Trophoblast cell (in vitro differentiated cells and primary cell): ENCODE results near the gene EPB41L4B.

Source experiments
- DNase-seq, 2 donors: peaks; one replicate each; pipeline ENCODE4 v3.0.0-alpha.2; 2016
- H2AFZ ChIP-seq: 2 replicates; pipeline ENCODE4 v1.6.1; 2013; ENCODE audit warnings: low read length, moderate library complexity, mild to moderate bottlenecking; ENCODE audit not compliant: insufficient read depth, poor library complexity
- H2AK5ac ChIP-seq: 2 replicates; pipeline ENCODE4 v1.6.1; 2013; ENCODE audit warnings: mild to moderate bottlenecking, low read length
- H2BK120ac ChIP-seq: 2 replicates; pipeline ENCODE4 v1.6.1; 2013; ENCODE audit warnings: low read length, mild to moderate bottlenecking, moderate library complexity; ENCODE audit not compliant: insufficient read depth, poor library complexity
- H2BK12ac ChIP-seq: 2 replicates; pipeline ENCODE4 v1.6.1; 2013; ENCODE audit warnings: mild to moderate bottlenecking, low read length, moderate library complexity
- H2BK5ac ChIP-seq: 2 replicates; pipeline ENCODE4 v1.6.1; 2013; ENCODE audit warnings: low read length, low read depth, moderate library complexity, mild to moderate bottlenecking; ENCODE audit not compliant: poor library complexity
- H3K14ac ChIP-seq: 2 replicates; pipeline ENCODE4 v1.6.1; 2013; ENCODE audit warnings: mild to moderate bottlenecking, low read length
- H3K18ac ChIP-seq: 2 replicates; pipeline ENCODE4 v1.6.1; 2013; ENCODE audit warnings: mild to moderate bottlenecking, low read length
- H3K23ac ChIP-seq: 2 replicates; pipeline ENCODE4 v1.6.1; 2013; ENCODE audit warnings: low read length
- H3K27ac ChIP-seq: 2 replicates; pipeline ENCODE4 v1.5.1; 2013; ENCODE audit warnings: low read depth, mild to moderate bottlenecking, inconsistent platforms, low read length, moderate library complexity
- H3K27me3 ChIP-seq: 2 replicates; pipeline ENCODE4 v1.6.1; 2013; ENCODE audit warnings: inconsistent platforms, mild to moderate bottlenecking, low read length, moderate library complexity; ENCODE audit not compliant: insufficient read depth
- H3K36me3 ChIP-seq, 2 experiments: 1 replicate in 1 of 2; 2 replicates in 1 of 2; pipeline ENCODE4 v1.6.1; 2013; ENCODE audit warnings: low read length in 2 of 2, mild to moderate bottlenecking in 2 of 2, moderate library complexity in 1 of 2; ENCODE audit not compliant: insufficient read depth in 2 of 2, control insufficient read depth in 1 of 2
- H3K4ac ChIP-seq: 2 replicates; pipeline ENCODE4 v1.6.1; 2013; ENCODE audit warnings: low read depth, mild to moderate bottlenecking, low read length, moderate library complexity
- H3K4me1 ChIP-seq, 2 experiments: 1 replicate in 1 of 2; 2 replicates in 1 of 2; pipeline ENCODE4 v1.6.1; 2013; ENCODE audit warnings: low read length in 2 of 2, mild to moderate bottlenecking in 2 of 2, moderate library complexity in 1 of 2; ENCODE audit not compliant: insufficient read depth in 2 of 2, control insufficient read depth in 1 of 2
- H3K4me2 ChIP-seq: 2 replicates; pipeline ENCODE4 v1.6.1; 2013; ENCODE audit warnings: inconsistent platforms, mild to moderate bottlenecking, low read length, moderate library complexity
- H3K4me3 ChIP-seq: 2 replicates; pipeline ENCODE4 v1.5.1; 2013; ENCODE audit warnings: mild to moderate bottlenecking, low read depth, low read length, inconsistent platforms
- H3K79me1 ChIP-seq: one replicate; pipeline ENCODE4 v1.6.1; 2013; ENCODE audit warnings: low read length
- H3K79me2 ChIP-seq: 2 replicates; pipeline ENCODE4 v1.6.1; 2013; ENCODE audit warnings: low read length, mild to moderate bottlenecking; ENCODE audit not compliant: control insufficient read depth, insufficient read depth, poor library complexity
- H3K9ac ChIP-seq: 2 replicates; pipeline ENCODE4 v1.6.1; 2013; ENCODE audit warnings: mild to moderate bottlenecking, low read length
- H3K9me3 ChIP-seq: 2 replicates; pipeline ENCODE4 v1.6.1; 2013; ENCODE audit warnings: low read depth, mild to moderate bottlenecking, control low read depth, inconsistent platforms, low read length; ENCODE audit not compliant: insufficient read depth
- H4K12ac ChIP-seq: 2 replicates; pipeline ENCODE4 v1.6.1; 2013; ENCODE audit warnings: low read depth, mild to moderate bottlenecking, low read length, moderate library complexity
- H4K8ac ChIP-seq: 2 replicates; pipeline ENCODE4 v1.6.1; 2013; ENCODE audit warnings: low read depth, mild to moderate bottlenecking, low read length, moderate library complexity
- H4K91ac ChIP-seq: one replicate; pipeline ENCODE4 v1.6.1; 2013; ENCODE audit warnings: low read depth, mild to moderate bottlenecking, low read length, moderate library complexity
- WGBS: extraction: QIAGEN DNeasy Blood & Tissue Kit; methylation state at CpG from one replicate; pipeline ENCODE4 v1.1.7; 2013; ENCODE audit warnings: missing lambda C conversion rate; ENCODE audit not compliant: insufficient read length, insufficient coverage; ENCODE audit errors: extremely low coverage; 5-methylcytosine and 5-hydroxymethylcytosine counted together

The EPB41L4B gene

GRCh38 chr9:109193974-109194556, 126.8 kb downstream of the EPB41L4B start:
- H2BK120ac ChIP-seq: no peak overlapping the region
- no peak overlapping the region for H3K27ac ChIP-seq
- H3K27me3 ChIP-seq: no peaks in the 10 kb centered on the region
- no peak overlapping the region for H3K18ac ChIP-seq
- no peak overlapping the region for H4K8ac ChIP-seq
- no peak overlapping the region for H3K9ac ChIP-seq
- no peak overlapping the region for H2BK12ac ChIP-seq
- no peak overlapping the region for H3K4me3 ChIP-seq
- no peak overlapping the region for H3K14ac ChIP-seq
- no peak overlapping the region for H4K91ac ChIP-seq
- H3K4me2 ChIP-seq: no peak overlapping the region
- no peak overlapping the region for H3K4ac ChIP-seq
- H4K12ac ChIP-seq: no peak overlapping the region
- no peaks in the 10 kb centered on the region for H3K36me3 ChIP-seq
- H3K23ac ChIP-seq: no peak overlapping the region
- H3K4me1 ChIP-seq: no peaks in the 10 kb centered on the region
- H3K79me1 ChIP-seq: no peaks in the 10 kb centered on the region
- no peaks in the 10 kb centered on the region for H3K79me2 ChIP-seq
- H3K9me3 ChIP-seq: no peaks in the 10 kb centered on the region
- WGBS: no CpG with 5 or more reads among the region's 11 CpGs
- no peak overlapping the region for H2BK5ac ChIP-seq
- no peak overlapping the region for H2AFZ ChIP-seq
- no peak overlapping the region for H2AK5ac ChIP-seq
- no peak for DNase-seq

- Histone ChIP-seq H3K27me3 (no peaks in the 10 kb centered on the region), H2BK12ac (no peak overlapping the region), H3K18ac (no peak overlapping the region), H3K4me3 (no peak overlapping the region), H3K4me2 (no peak overlapping the region), H4K8ac (no peak overlapping the region), H3K14ac (no peak overlapping the region), H3K36me3 (no peaks in the 10 kb centered on the region), H3K79me1 (no peaks in the 10 kb centered on the region), H2AFZ (no peak overlapping the region), H3K79me2 (no peaks in the 10 kb centered on the region), H4K91ac (no peak overlapping the region), H3K4me1 (no peaks in the 10 kb centered on the region), H2AK5ac (no peak overlapping the region), H4K12ac (no peak overlapping the region), H3K9me3 (no peaks in the 10 kb centered on the region), H3K4ac (no peak overlapping the region), H3K9ac (no peak overlapping the region), H3K23ac (no peak overlapping the region), H3K27ac (no peak overlapping the region), H2BK120ac (no peak overlapping the region), H2BK5ac (no peak overlapping the region)
- no CpG with 5 or more reads among the region's 7 CpGs for WGBS
- peak in 1 of 2 donors; percentile 6 for DNase-seq
Observed at GRCh38 chr9:109192732-109193361, 128.0 kb downstream of the EPB41L4B start.

GRCh38 chr9:109191746-109192145, 129.1 kb downstream of the EPB41L4B start:
- Histone ChIP-seq H3K79me1 (no peaks in the 10 kb centered on the region), H4K91ac (no peak overlapping the region), H3K4me1 (no peaks in the 10 kb centered on the region), H3K4me2 (no peak overlapping the region), H3K9me3 (no peaks in the 10 kb centered on the region), H2BK120ac (no peak overlapping the region), H3K4ac (no peak overlapping the region), H3K9ac (no peak overlapping the region), H4K8ac (no peak overlapping the region), H2BK5ac (no peak overlapping the region), H3K79me2 (no peaks in the 10 kb centered on the region), H3K36me3 (no peaks in the 10 kb centered on the region), H2BK12ac (no peak overlapping the region), H2AK5ac (no peak overlapping the region), H2AFZ (no peak overlapping the region), H3K27me3 (no peaks in the 10 kb centered on the region), H3K14ac (no peak overlapping the region), H3K18ac (no peak overlapping the region), H3K23ac (no peak overlapping the region), H3K27ac (no peak overlapping the region), H4K12ac (no peak overlapping the region), H3K4me3 (no peak overlapping the region)
- no peak for DNase-seq
- no CpG with 5 or more reads among the region's 9 CpGs for WGBS

GRCh38 chr9:109190151-109190550, 130.7 kb downstream of the EPB41L4B start:
- H4K12ac ChIP-seq: no peak overlapping the region
- no peaks in the 10 kb centered on the region for H3K9me3 ChIP-seq
- no peak overlapping the region for H3K18ac ChIP-seq
- no peak overlapping the region for H3K27ac ChIP-seq
- H3K4ac ChIP-seq: no peak overlapping the region
- no peaks in the 10 kb centered on the region for H3K36me3 ChIP-seq
- H3K4me1 ChIP-seq: no peaks in the 10 kb centered on the region
- no peaks in the 10 kb centered on the region for H3K79me1 ChIP-seq
- no CpG with 5 or more reads among the region's 1 CpG for WGBS
- H3K14ac ChIP-seq: no peak overlapping the region
- no peak overlapping the region for H2BK120ac ChIP-seq
- H2AFZ ChIP-seq: no peak overlapping the region
- no peak overlapping the region for H3K9ac ChIP-seq
- no peak overlapping the region for H3K4me2 ChIP-seq
- no peak overlapping the region for H4K8ac ChIP-seq
- H2BK5ac ChIP-seq: no peak overlapping the region
- H2BK12ac ChIP-seq: no peak overlapping the region
- DNase-seq: no peak
- no peaks in the 10 kb centered on the region for H3K27me3 ChIP-seq
- H4K91ac ChIP-seq: no peak overlapping the region
- no peak overlapping the region for H3K4me3 ChIP-seq
- no peaks in the 10 kb centered on the region for H3K79me2 ChIP-seq
- H2AK5ac ChIP-seq: no peak overlapping the region
- H3K23ac ChIP-seq: no peak overlapping the region
